T-cell (primary cell): ENCODE data around the gene KIF1A. TPM values are rescaled to one million over a fixed set of nuclear protein-coding genes. Genes with fewer than 3 reads are reported as not detected.

ENCODE experiments used
- ATAC-seq, 4 experiments: fragments of 200-7000 bp in 3 of 4; fragments of 150-1000 bp in 1 of 4; cut with Tn5 transposase; replicated peaks in 1 of 4; 1 replicate in 3 of 4; 2 replicates in 1 of 4; pipeline ENCODE4 v1.10.0; 2021; ENCODE audit warnings: moderate library complexity in 3 of 4, mild to moderate bottlenecking in 2 of 4, moderate number of reproducible peaks in 1 of 4
- CTCF ChIA-PET, 2 donors: fragments of 300-600 bp; sonication (Branson Sonifier 250); formaldehyde crosslinking; loops; one replicate each; lab custom pipeline; 2022; ENCODE audit warnings: antibody characterized with exemption in 2 of 2; lab: Charles Lee
- POLR2A ChIA-PET, 2 donors: fragments of 300-600 bp; sonication (Branson Sonifier 250); formaldehyde crosslinking; loops; one replicate each; lab custom pipeline; 2022; ENCODE audit warnings: antibody characterized with exemption in 2 of 2; lab: Charles Lee
- DNase-seq, 35 experiments: peaks; one replicate each; pipeline versions ENCODE4 v3.0.0 to v3.0.0-alpha.2; 2013 to 2023
- H3K27ac ChIP-seq: one replicate; pipeline ENCODE4 v1.5.1; 2013; ENCODE audit warnings: low read length
- H3K27me3 ChIP-seq, 2 experiments: replicated peaks in 1 of 2; 1 replicate in 1 of 2; 2 replicates in 1 of 2; pipeline versions ENCODE4 v1.6.1 to v1.7.0; 2013; ENCODE audit warnings: low read length in 1 of 2, mixed read lengths in 1 of 2; ENCODE audit not compliant: control insufficient read depth in 2 of 2, insufficient read depth in 2 of 2; ENCODE audit errors: extremely low read depth in 1 of 2
- H3K36me3 ChIP-seq, 2 donors: 1 replicate in 1 of 2; 2 replicates in 1 of 2; pipeline versions ENCODE4 v1.6.1 to v1.7.0; 2013; ENCODE audit warnings: low read length in 1 of 2; ENCODE audit not compliant: control insufficient read depth in 2 of 2, insufficient read depth in 1 of 2; ENCODE audit errors: extremely low read depth in 1 of 2
- H3K4me1 ChIP-seq, 2 experiments: 1 replicate in 1 of 2; 2 replicates in 1 of 2; pipeline versions ENCODE4 v1.6.1 to v1.7.0; 2013; ENCODE audit warnings: low read length in 2 of 2, mixed read lengths in 1 of 2; ENCODE audit not compliant: insufficient read depth in 2 of 2, control insufficient read depth in 1 of 2; ENCODE audit errors: extremely low read depth in 1 of 2
- H3K4me3 ChIP-seq, 2 donors: 1 replicate in 1 of 2; 2 replicates in 1 of 2; pipeline versions ENCODE4 v1.5.1 to v1.7.0; 2013; ENCODE audit warnings: mild to moderate bottlenecking in 2 of 2, low read length in 1 of 2, moderate library complexity in 1 of 2; ENCODE audit not compliant: control insufficient read depth in 1 of 2; ENCODE audit errors: extremely low read depth in 1 of 2
- H3K9me3 ChIP-seq: 2 replicates; pipeline ENCODE4 v1.7.0; 2013
- H3K27ac Mint-ChIP-seq, 2 donors: one replicate each; pipeline ENCODE4 v1.8.0; 2020 to 2021; ENCODE audit warnings: mild to moderate bottlenecking in 2 of 2, mixed read lengths in 2 of 2
- H3K27me3 Mint-ChIP-seq, 2 donors: one replicate each; pipeline ENCODE4 v1.8.0; 2021 to 2022; ENCODE audit warnings: mixed read lengths in 2 of 2
- H3K36me3 Mint-ChIP-seq: one replicate; pipeline ENCODE4 v1.8.0; 2021; ENCODE audit warnings: mixed read lengths
- H3K4me1 Mint-ChIP-seq, 3 donors: one replicate each; pipeline ENCODE4 v1.8.0; 2020 to 2022; ENCODE audit warnings: mixed read lengths in 3 of 3, mild to moderate bottlenecking in 1 of 3
- H3K4me3 Mint-ChIP-seq, 3 donors: one replicate each; pipeline ENCODE4 v1.8.0; 2020 to 2022; ENCODE audit warnings: mild to moderate bottlenecking in 3 of 3, mixed read lengths in 3 of 3, moderate library complexity in 3 of 3
- H3K9me3 Mint-ChIP-seq, 3 donors: one replicate each; pipeline ENCODE4 v1.8.0; 2020 to 2022; ENCODE audit warnings: mixed read lengths in 3 of 3
- WGBS: methylation state at CpG from one replicate; pipeline ENCODE4 v1.1.5; 2013; ENCODE audit warnings: missing lambda C conversion rate; ENCODE audit not compliant: insufficient coverage; 5-methylcytosine and 5-hydroxymethylcytosine counted together
- total RNA-seq, 35 experiments: library from RNA in 6 of 35; stranded (reverse) in 6 of 35; fragments of 120-200 nt in 1 of 35; gene quantifications; one replicate each; pipeline versions ENCODE4 v1.2.1 to v1.2.4 and lab custom pipeline; 2013 to 2026

KIF1A gene
- total RNA-seq, 5 donors from 2014 or later (not counting 1 experiment from before 2014, with no cell fraction given) = 0.43 to 0.58 (median 0.51) TPM; not detected in 2

- H3K9me3 Mint-ChIP-seq = no peaks in the 10 kb centered on the region
- no peak overlapping the region for H3K4me3 Mint-ChIP-seq
- no peak overlapping the region for H3K27ac Mint-ChIP-seq
- H3K9me3 ChIP-seq = no peaks in the 10 kb centered on the region
- no peaks in the 10 kb centered on the region for H3K36me3 ChIP-seq
- WGBS = 86% methylated on average over 18 of the region's 21 CpGs
- ATAC-seq (no peak), DNase-seq (no peak)
- no peak overlapping the region for H3K27ac ChIP-seq
- ChIA-PET CTCF (no interaction called here), POLR2A (interaction anchor here in 1 of 2 donors (0.6 kb wide), 1 partner anchor 15 kb away, joined by 3 read pairs; no protein-coding TSS in a partner anchor)
- H3K4me1 Mint-ChIP-seq = no peaks in the 10 kb centered on the region
- H3K27me3 ChIP-seq = peaks cover 0 to 49% of the 10 kb centered on the region in 2 experiments
- no peaks in the 10 kb centered on the region for H3K36me3 Mint-ChIP-seq
- no peak overlapping the region for H3K4me3 ChIP-seq
- H3K4me1 ChIP-seq = no peaks in the 10 kb centered on the region
- peaks cover 3 to 16% of the 10 kb centered on the region in 2 donors for H3K27me3 Mint-ChIP-seq
Observed at GRCh38 chr2:240790370-240791220, 29.4 kb downstream of the KIF1A start.

GRCh38 chr2:240789501-240790369 is 30.3 kb downstream of the KIF1A start:
- WGBS = 71% methylated on average over 13 of the region's 23 CpGs
- Mint-ChIP-seq H3K36me3 (no peaks in the 10 kb centered on the region), H3K27ac (no peak overlapping the region), H3K9me3 (no peaks in the 10 kb centered on the region), H3K4me1 (no peaks in the 10 kb centered on the region), H3K27me3 (peaks cover 1 to 11% of the 10 kb centered on the region in 2 donors), H3K4me3 (no peak overlapping the region)
- no peaks in the 10 kb centered on the region for H3K4me1 ChIP-seq
- no peaks in the 10 kb centered on the region for H3K36me3 ChIP-seq
- CTCF ChIA-PET = no interaction called here
- POLR2A ChIA-PET = no interaction called here
- DNase-seq (peak in 1 of 35 experiments; percentile 2), ATAC-seq (no peak)
- no peaks in the 10 kb centered on the region for H3K9me3 ChIP-seq
- H3K27me3 ChIP-seq = peaks cover 0 to 49% of the 10 kb centered on the region in 2 experiments
- H3K27ac ChIP-seq = no peak overlapping the region
- H3K4me3 ChIP-seq = no peak overlapping the region

DNA sequence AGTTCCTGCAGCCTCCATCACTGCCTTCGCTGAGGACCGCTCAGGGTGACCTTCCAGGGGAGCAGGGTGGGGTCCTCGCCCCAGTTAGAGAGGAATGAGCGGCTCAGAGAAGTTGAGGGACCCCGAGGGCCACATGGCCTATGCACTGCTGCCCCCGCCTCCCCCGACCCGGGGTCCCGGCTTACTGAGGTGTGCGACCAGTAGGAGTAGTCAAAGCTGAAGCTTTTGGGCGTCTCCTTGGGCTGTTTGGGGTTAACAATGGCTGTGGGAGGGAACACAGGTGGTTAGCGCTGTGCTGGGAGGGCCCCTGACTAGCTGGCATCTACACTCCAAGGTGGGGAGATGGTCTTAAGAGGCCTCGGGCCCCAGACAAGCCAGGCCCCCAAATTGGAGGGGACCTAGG is 31.0 kb downstream of the KIF1A start:
- H3K4me1 ChIP-seq = no peaks in the 10 kb centered on the region
- 82% methylated on average over 13 of the region's 13 CpGs for WGBS
- H3K9me3 ChIP-seq = no peaks in the 10 kb centered on the region
- H3K4me3 Mint-ChIP-seq = no peak overlapping the region
- peaks cover 0 to 46% of the 10 kb centered on the region in 2 experiments for H3K27me3 ChIP-seq
- peaks cover 0 to 9% of the 10 kb centered on the region in 2 donors for H3K27me3 Mint-ChIP-seq
- ChIA-PET CTCF (no interaction called here), POLR2A (no interaction called here)
- H3K36me3 ChIP-seq = no peaks in the 10 kb centered on the region
- H3K27ac ChIP-seq = no peak overlapping the region
- no peak overlapping the region for H3K27ac Mint-ChIP-seq
- no peaks in the 10 kb centered on the region for H3K4me1 Mint-ChIP-seq
- ATAC-seq = no peak
- no peak overlapping the region for H3K4me3 ChIP-seq
- DNase-seq = no peak
- no peaks in the 10 kb centered on the region for H3K36me3 Mint-ChIP-seq
- H3K9me3 Mint-ChIP-seq = no peaks in the 10 kb centered on the region

DNA sequence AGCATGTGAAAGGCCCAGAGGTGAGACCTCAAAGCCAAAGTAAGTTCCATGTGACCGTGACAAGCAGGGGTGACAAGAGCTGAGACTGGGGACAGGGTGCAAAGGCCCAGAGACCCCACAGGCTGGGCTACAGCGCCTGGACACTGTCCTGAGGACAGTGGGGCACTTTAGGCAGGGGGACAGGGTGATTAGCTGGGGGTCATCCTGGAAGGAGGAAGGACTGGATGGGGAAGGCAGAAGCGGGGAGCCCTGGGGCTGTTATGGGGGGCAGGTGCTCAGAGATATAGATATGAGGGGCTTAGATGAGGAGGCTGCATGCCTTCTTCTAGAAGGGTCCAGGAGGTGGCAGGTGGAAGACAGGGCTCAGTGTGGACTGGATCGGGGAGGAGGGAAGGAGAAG is 31.5 kb downstream of the KIF1A start:
- no peaks in the 10 kb centered on the region for H3K9me3 Mint-ChIP-seq
- Histone ChIP-seq H3K4me1 (no peaks in the 10 kb centered on the region), H3K9me3 (no peaks in the 10 kb centered on the region), H3K36me3 (no peaks in the 10 kb centered on the region), H3K4me3 (no peak overlapping the region), H3K27ac (no peak overlapping the region), H3K27me3 (peaks cover 0 to 46% of the 10 kb centered on the region in 2 experiments)
- H3K4me1 Mint-ChIP-seq = no peaks in the 10 kb centered on the region
- POLR2A ChIA-PET = no interaction called here
- CTCF ChIA-PET = no interaction called here
- no peak overlapping the region for H3K4me3 Mint-ChIP-seq
- H3K27me3 Mint-ChIP-seq = peaks cover 0 to 9% of the 10 kb centered on the region in 2 donors
- peak overlapping the region in 1 of 2 donors; percentile 36 for H3K27ac Mint-ChIP-seq
- ATAC-seq (no peak), DNase-seq (peak in 1 of 35 experiments; percentile 1)
- H3K36me3 Mint-ChIP-seq = no peaks in the 10 kb centered on the region
- 70% methylated on average over 4 of the region's 4 CpGs for WGBS

- Mint-ChIP-seq H3K36me3 (no peaks in the 10 kb centered on the region), H3K4me3 (no peak overlapping the region), H3K27ac (no peak overlapping the region), H3K9me3 (no peaks in the 10 kb centered on the region), H3K4me1 (no peaks in the 10 kb centered on the region), H3K27me3 (peaks cover 0 to 9% of the 10 kb centered on the region in 2 donors)
- H3K4me3 ChIP-seq = no peak overlapping the region
- H3K9me3 ChIP-seq = no peaks in the 10 kb centered on the region
- DNase-seq (peak in 1 of 35 experiments; percentile 1), ATAC-seq (no peak)
- WGBS = 73% methylated on average over 20 of the region's 23 CpGs
- no peaks in the 10 kb centered on the region for H3K36me3 ChIP-seq
- H3K27ac ChIP-seq = no peak overlapping the region
- no peaks in the 10 kb centered on the region for H3K4me1 ChIP-seq
- H3K27me3 ChIP-seq = peaks cover 0 to 46% of the 10 kb centered on the region in 2 experiments
- CTCF ChIA-PET = no interaction called here
- POLR2A ChIA-PET = no interaction called here
Observed at GRCh38 chr2:240787521-240788472, 32.2 kb downstream of the KIF1A start.
